Right cardiac atrium (tissue), 5 donors: ENCODE measurements around the gene UPK3A. TPM values are rescaled to one million over a fixed set of nuclear protein-coding genes. Genes with fewer than 3 reads are reported as not detected.

ENCODE experiments used
- ATAC-seq, 2 donors: fragments of 200-7000 bp; cut with Tn5 transposase; one replicate each; pipeline versions ENCODE4 v1.8.0 to v1.9.1; 2020; ENCODE audit warnings: moderate library complexity in 2 of 2, mild to moderate bottlenecking in 1 of 2
- DNase-seq, 3 donors: peaks; one replicate each; pipeline ENCODE4 v3.0.0-alpha.2; 2020
- H3K27ac ChIP-seq: one replicate; pipeline ENCODE4 v1.5.1; 2013; ENCODE audit warnings: mild to moderate bottlenecking, low read length, control low read depth, moderate library complexity
- H3K27me3 ChIP-seq: one replicate; pipeline ENCODE4 v1.6.1; 2013; ENCODE audit not compliant: control insufficient read depth, insufficient read depth
- H3K4me1 ChIP-seq: one replicate; pipeline ENCODE4 v1.6.1; 2013; ENCODE audit warnings: low read length; ENCODE audit not compliant: control insufficient read depth, insufficient read depth
- H3K4me3 ChIP-seq: one replicate; pipeline ENCODE4 v1.5.1; 2013; ENCODE audit warnings: low read length, control low read depth
- H3K9me3 ChIP-seq: one replicate; pipeline ENCODE4 v1.6.1; 2013; ENCODE audit warnings: low read length; ENCODE audit not compliant: control insufficient read depth
- WGBS: extraction: QIAGEN DNeasy Blood & Tissue Kit; methylation state at CpG from one replicate; pipeline ENCODE4 v1.1.7; 2013; 5-methylcytosine and 5-hydroxymethylcytosine counted together
- intact Hi-C, 4 donors: fragments of 100-400 bp; cut with DNase I; formaldehyde crosslinking; loops; one replicate each; pipeline versions ENCODE4 v1.11.0 to v1.14.0; 2022 to 2023
- polyA plus RNA-seq: library from polyadenylated mRNA; stranded (reverse); fragments of 200-250 nt; gene quantifications from one replicate; pipeline ENCODE4 v1.2.3, GENCODE V29; 2013
- total RNA-seq, 4 donors: library from RNA; stranded (reverse); fragmentation: NEBNext Ultra II Directional; extraction: Animal tissue kit (Norgen Biotek cat#: 25700); gene quantifications; one replicate each; pipeline ENCODE4 v1.2.1, GENCODE V29; 2021
- donor health status: healthy with polysubstance abuse.
- donor health status: DM: no; HTN: yes; CAD: no.
- donor health status: DM: no; HTN: no; CAD: no.
- donor health status: DM: no; HTN: yes; CAD: no; lungs with severe emphysema.
- donor health status: DM: yes; HTN: yes; CAD: no.

Gene UPK3A
- total and polyA plus RNA-seq, 5 donors = not detected

DNA sequence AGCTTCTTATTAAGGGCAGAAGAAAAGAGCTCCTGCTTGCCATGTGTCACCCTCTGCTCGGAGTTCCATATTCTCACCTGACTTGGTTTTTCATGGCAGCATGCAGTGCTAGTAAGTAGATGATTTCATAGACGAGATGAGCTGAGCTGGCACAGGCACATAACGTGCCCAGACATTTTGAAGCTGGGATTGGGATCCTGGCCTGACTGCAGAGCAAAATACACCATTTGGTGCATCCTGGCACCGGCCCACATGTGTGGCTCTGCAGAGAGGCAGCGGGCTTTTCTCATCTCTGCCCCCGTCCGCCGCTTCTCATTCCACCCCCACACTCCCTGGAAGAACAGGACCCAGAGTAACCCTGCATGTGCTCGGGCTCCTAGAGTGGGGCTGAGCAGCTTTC, 49.8 kb downstream of the UPK3A start:
- H3K27me3 ChIP-seq = no peaks in the 10 kb centered on the region
- peaks cover 3% of the 10 kb centered on the region for H3K4me1 ChIP-seq
- DNase-seq (no peak), ATAC-seq (no peak)
- H3K4me3 ChIP-seq = no peak overlapping the region
- H3K27ac ChIP-seq = peak overlapping the region; percentile 69
- no peaks in the 10 kb centered on the region for H3K9me3 ChIP-seq
- intact Hi-C loops = no loop called here
- 61% methylated on average over 9 of the region's 9 CpGs for WGBS

GRCh38 chr22:45335021-45335818, 50.5 kb downstream of the UPK3A start:
- Histone ChIP-seq H3K9me3 (no peaks in the 10 kb centered on the region), H3K27me3 (no peaks in the 10 kb centered on the region), H3K4me1 (peaks cover 3% of the 10 kb centered on the region), H3K4me3 (no peak overlapping the region), H3K27ac (peak overlapping the region; percentile 50)
- DNase-seq = peak; percentile 71 to 92 (median 89)
- intact Hi-C loops = no loop called here
- peak; percentile 77 to 86 for ATAC-seq
- 54% methylated on average over 26 of the region's 26 CpGs for WGBS

DNA sequence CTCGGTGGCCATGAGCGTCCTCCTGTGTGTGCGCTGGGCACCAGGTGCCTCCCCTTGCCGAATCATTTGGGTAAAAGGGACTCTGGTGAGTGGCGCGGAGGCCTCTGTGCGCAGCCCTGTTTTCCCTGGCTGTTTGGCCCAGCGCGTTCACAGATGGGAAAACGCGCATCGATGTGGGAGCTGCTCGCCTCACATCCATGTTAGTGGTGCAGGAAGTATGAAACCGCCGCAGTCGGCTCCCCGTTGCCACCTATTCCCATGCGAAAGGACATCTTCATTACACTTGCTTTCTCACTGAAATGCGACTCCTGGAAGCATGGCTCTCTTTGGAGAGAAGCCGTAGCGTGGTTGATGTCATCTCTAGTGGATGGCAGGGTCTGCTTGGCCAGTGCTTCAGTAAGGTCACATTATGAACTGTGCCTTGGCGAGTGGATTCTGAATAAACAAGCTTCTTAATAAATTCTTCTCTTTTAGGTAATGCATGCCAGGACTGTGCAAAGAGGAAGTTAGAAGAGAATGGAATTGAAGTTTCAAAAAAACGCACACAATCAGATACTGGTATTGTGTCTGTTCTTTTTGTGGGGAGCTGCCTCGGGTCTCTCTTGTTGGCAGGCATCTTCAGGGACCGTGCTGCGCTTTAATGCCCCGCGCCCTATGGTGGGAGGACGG, 51.2 kb downstream of the UPK3A start:
- intact Hi-C loops = no loop called here
- H3K4me3 ChIP-seq = no peak overlapping the region
- no peak for ATAC-seq

DNA sequence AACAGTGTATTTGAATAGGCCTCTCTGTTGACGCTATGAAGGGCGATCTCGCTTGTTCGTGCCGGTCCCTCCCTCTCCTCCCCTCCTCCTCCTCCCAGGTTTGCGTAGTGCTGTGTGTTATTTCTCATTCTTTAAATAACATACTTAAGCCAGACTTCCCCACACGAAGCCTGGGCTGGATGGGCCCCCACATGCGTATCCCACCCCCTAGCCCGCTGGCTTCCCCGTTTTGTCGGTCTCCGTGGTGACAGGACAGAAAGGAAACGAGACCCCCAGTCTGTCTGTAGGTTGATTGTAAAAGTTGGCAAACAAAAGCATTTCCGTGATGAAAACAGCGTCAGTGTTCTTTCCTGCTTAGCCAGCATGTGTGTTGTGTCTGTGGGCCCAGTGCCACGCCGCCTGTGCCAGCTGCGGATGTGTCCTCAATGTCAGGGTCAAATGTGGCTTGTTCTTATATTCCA, 52.3 kb downstream of the UPK3A start:
- ATAC-seq (peak; percentile 67 to 81), DNase-seq (peak; percentile 87 to 96 (median 95))
- H3K4me1 ChIP-seq = peaks cover 3% of the 10 kb centered on the region
- 13% methylated on average over 18 of the region's 18 CpGs for WGBS
- H3K27ac ChIP-seq = peak overlapping the region; percentile 11
- intact Hi-C loops = no loop called here
- no peaks in the 10 kb centered on the region for H3K9me3 ChIP-seq
- H3K27me3 ChIP-seq = no peaks in the 10 kb centered on the region
- H3K4me3 ChIP-seq = no peak overlapping the region

More for the DNA sequence above, 51.2 kb downstream of the UPK3A start:
- 80% methylated on average over 29 of the region's 29 CpGs for WGBS
- Histone ChIP-seq H3K27me3 (no peaks in the 10 kb centered on the region), H3K9me3 (no peaks in the 10 kb centered on the region), H3K27ac (no peak overlapping the region), H3K4me1 (peaks cover 3% of the 10 kb centered on the region)
- DNase-seq = peak in 2 of 3 donors; percentile 51 to 60

DNA sequence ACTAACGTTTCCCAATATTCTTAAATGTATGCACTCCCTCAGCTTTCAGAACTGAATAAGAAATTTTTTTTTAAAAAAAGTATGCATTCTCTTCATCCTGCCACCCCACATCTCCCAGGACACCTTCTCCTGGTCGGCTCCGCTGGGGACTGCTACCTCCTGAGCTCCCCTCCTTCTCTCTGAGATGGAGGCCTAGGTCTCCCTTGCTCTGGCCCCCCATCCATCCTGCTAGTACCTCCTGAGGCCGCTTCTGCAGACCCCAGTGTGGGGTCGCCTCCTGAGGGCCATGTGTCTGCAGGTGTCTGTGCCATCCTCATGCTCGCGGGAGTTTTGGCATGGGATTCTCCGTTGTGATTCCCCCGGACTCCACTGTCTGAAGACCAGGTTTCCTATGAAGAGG, 52.8 kb downstream of the UPK3A start:
- no peaks in the 10 kb centered on the region for H3K27me3 ChIP-seq
- H3K4me3 ChIP-seq = no peak overlapping the region
- intact Hi-C loops = no loop called here
- H3K27ac ChIP-seq = peak overlapping the region; percentile 4
- peaks cover 3% of the 10 kb centered on the region for H3K4me1 ChIP-seq
- DNase-seq (peak in 2 of 3 donors; percentile 42 to 54), ATAC-seq (no peak)
- no peaks in the 10 kb centered on the region for H3K9me3 ChIP-seq
- 80% methylated on average over 9 of the region's 9 CpGs for WGBS

- Histone ChIP-seq H3K27me3 (no peaks in the 10 kb centered on the region), H3K4me3 (no peak overlapping the region), H3K9me3 (no peaks in the 10 kb centered on the region), H3K4me1 (peaks cover 3% of the 10 kb centered on the region), H3K27ac (no peak overlapping the region)
- WGBS = 91% methylated on average over 7 of the region's 7 CpGs
- intact Hi-C loops = no loop called here
- ATAC-seq = no peak
- no peak for DNase-seq
These were observed 54.0 kb downstream of the UPK3A start for GRCh38 chr22:45338795-45339194.

GRCh38 chr22:45340323-45340722, 55.6 kb downstream of the UPK3A start:
- Histone ChIP-seq H3K4me1 (peaks cover 3% of the 10 kb centered on the region), H3K9me3 (no peaks in the 10 kb centered on the region), H3K27ac (no peak overlapping the region), H3K4me3 (no peak overlapping the region), H3K27me3 (no peaks in the 10 kb centered on the region)
- 84% methylated on average over 8 of the region's 8 CpGs for WGBS
- intact Hi-C loops = no loop called here
- DNase-seq (no peak), ATAC-seq (no peak)

- ATAC-seq = peak; percentile 57 to 65
- Histone ChIP-seq H3K4me3 (peak overlapping the region; percentile 8), H3K4me1 (peaks cover 3% of the 10 kb centered on the region), H3K9me3 (no peaks in the 10 kb centered on the region), H3K27me3 (no peaks in the 10 kb centered on the region), H3K27ac (peak overlapping the region; percentile 47)
- intact Hi-C loops = no loop called here
- peak in 2 of 3 donors; percentile 55 to 60 for DNase-seq
- 23% methylated on average over 6 of the region's 6 CpGs for WGBS
These were observed 56.7 kb downstream of the UPK3A start for GRCh38 chr22:45341498-45341897.

DNA sequence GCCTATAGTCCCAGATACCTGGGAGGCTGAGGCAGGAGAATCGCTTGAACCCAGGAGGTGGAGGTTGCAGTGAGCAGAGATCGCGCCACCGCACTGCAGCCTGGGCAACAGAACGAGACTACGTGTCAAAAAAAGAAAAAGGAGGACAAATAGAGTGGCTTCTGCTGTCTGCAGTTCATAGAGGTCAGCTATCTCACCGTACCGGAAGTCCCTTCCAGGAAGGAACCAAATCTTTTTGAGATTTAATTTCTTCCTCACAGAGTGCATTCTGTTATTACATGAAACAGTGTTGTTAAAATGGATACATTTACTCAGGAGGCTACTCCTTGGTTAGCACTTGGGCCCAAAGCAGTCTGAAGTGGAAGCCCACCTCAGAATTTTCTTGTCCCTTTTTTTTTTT, 58.4 kb downstream of the UPK3A start:
- no peak for ATAC-seq
- H3K4me1 ChIP-seq = no peaks in the 10 kb centered on the region
- intact Hi-C loops = no loop called here

GRCh38 chr22:45344334-45344733, 59.6 kb downstream of the UPK3A start:
- DNase-seq (peak in 1 of 3 donors; percentile 57), ATAC-seq (peak; percentile 61 to 66)
- Histone ChIP-seq H3K27me3 (no peaks in the 10 kb centered on the region), H3K27ac (no peak overlapping the region), H3K4me3 (no peak overlapping the region), H3K4me1 (no peaks in the 10 kb centered on the region), H3K9me3 (no peaks in the 10 kb centered on the region)
- intact Hi-C loops = no loop called here
- 61% methylated on average over 5 of the region's 5 CpGs for WGBS

More for the DNA sequence above, 58.4 kb downstream of the UPK3A start:
- Histone ChIP-seq H3K27me3 (no peaks in the 10 kb centered on the region), H3K27ac (no peak overlapping the region), H3K4me3 (no peak overlapping the region), H3K9me3 (no peaks in the 10 kb centered on the region)
- DNase-seq = no peak
- WGBS = 76% methylated on average over 8 of the region's 8 CpGs
